SJSA1 (cell line): Measurements from ENCODE around the gene SLIT3. TPM values are rescaled to one million over a fixed set of nuclear protein-coding genes. Genes with fewer than 3 reads are reported as not detected.
A peak's percentile ranks its signal among the peaks of the same experiment; 100 is the strongest.

ENCODE experiments used
- DNase-seq, 2 experiments: peaks; one replicate each; pipeline ENCODE4 v3.0.0-alpha.2; 2015 to 2020; ENCODE audit warnings: low spot score in 2 of 2, low read depth in 1 of 2
- H3K27ac ChIP-seq: fragments of 250-450 bp; sonication (Bioruptor Pico); 2 replicates; pipeline ENCODE4 v1.5.1; 2020; ENCODE audit warnings: mild to moderate bottlenecking, moderate library complexity
- H3K27me3 ChIP-seq: fragments of 250-450 bp; sonication (Bioruptor Pico); replicated peaks from 2 replicates; pipeline ENCODE4 v1.5.1; 2020; ENCODE audit warnings: mild to moderate bottlenecking, moderate library complexity
- H3K36me3 ChIP-seq: fragments of 250-450 bp; sonication (Bioruptor Pico); 2 replicates; pipeline ENCODE4 v1.5.1; 2020; ENCODE audit warnings: mild to moderate bottlenecking
- H3K4me1 ChIP-seq: fragments of 250-450 bp; sonication (Bioruptor Pico); replicated peaks from 2 replicates; pipeline ENCODE4 v1.6.1; 2021; ENCODE audit warnings: mild to moderate bottlenecking
- H3K4me3 ChIP-seq: fragments of 250-450 bp; sonication (Bioruptor Pico); 2 replicates; pipeline ENCODE4 v1.5.1; 2020; ENCODE audit warnings: mild to moderate bottlenecking
- H3K9me3 ChIP-seq: fragments of 250-450 bp; sonication (Bioruptor Pico); replicated peaks from 2 replicates; pipeline ENCODE4 v1.5.1; 2020; ENCODE audit warnings: mild to moderate bottlenecking
- total RNA-seq: library from RNA; depleted of rRNA; stranded (reverse); fragments of >200 nt; shearing (Covaris generic); gene quantifications from 2 replicates; pipeline ENCODE4 v1.2.3, GENCODE V29; 2014

The SLIT3 gene
- total RNA-seq, 1 experiment from 2014 or later: 19.0 TPM

- H3K4me1 ChIP-seq: no peaks in the 10 kb centered on the region
- no peak overlapping the region for H3K4me3 ChIP-seq
- H3K36me3 ChIP-seq: no peaks in the 10 kb centered on the region
- no peak overlapping the region for H3K27ac ChIP-seq
- H3K27me3 ChIP-seq: no peaks in the 10 kb centered on the region
- no peak for DNase-seq
- no peaks in the 10 kb centered on the region for H3K9me3 ChIP-seq
Measured at GRCh38 chr5:168858371-168858770, 442.6 kb downstream of the SLIT3 start.

GRCh38 chr5:168853972-168854371, 447.0 kb downstream of the SLIT3 start:
- no peak overlapping the region for H3K27ac ChIP-seq
- no peaks in the 10 kb centered on the region for H3K9me3 ChIP-seq
- no peaks in the 10 kb centered on the region for H3K36me3 ChIP-seq
- no peak overlapping the region for H3K4me3 ChIP-seq
- no peaks in the 10 kb centered on the region for H3K27me3 ChIP-seq
- DNase-seq: no peak
- peaks cover 12% of the 10 kb centered on the region for H3K4me1 ChIP-seq

- H3K27ac ChIP-seq: no peak overlapping the region
- H3K4me3 ChIP-seq: no peak overlapping the region
- peaks cover 12% of the 10 kb centered on the region for H3K4me1 ChIP-seq
- no peak for DNase-seq
- H3K27me3 ChIP-seq: no peaks in the 10 kb centered on the region
- H3K36me3 ChIP-seq: no peaks in the 10 kb centered on the region
- H3K9me3 ChIP-seq: no peaks in the 10 kb centered on the region
Measured at GRCh38 chr5:168852329-168852728, 448.6 kb downstream of the SLIT3 start.

- H3K27me3 ChIP-seq: no peaks in the 10 kb centered on the region
- H3K4me3 ChIP-seq: no peak overlapping the region
- peaks cover 12% of the 10 kb centered on the region for H3K4me1 ChIP-seq
- no peaks in the 10 kb centered on the region for H3K36me3 ChIP-seq
- DNase-seq: peak; percentile 87 to 88
- peak overlapping the region; percentile 50 for H3K27ac ChIP-seq
- no peaks in the 10 kb centered on the region for H3K9me3 ChIP-seq
Measured at GRCh38 chr5:168851902-168852321, 449.0 kb downstream of the SLIT3 start.

GRCh38 chr5:168850683-168851082, 450.3 kb downstream of the SLIT3 start:
- H3K27me3 ChIP-seq: no peaks in the 10 kb centered on the region
- H3K4me1 ChIP-seq: peaks cover 12% of the 10 kb centered on the region
- no peak for DNase-seq
- no peaks in the 10 kb centered on the region for H3K9me3 ChIP-seq
- H3K36me3 ChIP-seq: no peaks in the 10 kb centered on the region
- no peak overlapping the region for H3K27ac ChIP-seq
- no peak overlapping the region for H3K4me3 ChIP-seq

- no peak for DNase-seq
- H3K27ac ChIP-seq: no peak overlapping the region
Measured at GRCh38 chr5:168848569-168848968, 452.4 kb downstream of the SLIT3 start.

GRCh38 chr5:168847511-168848073, 453.3 kb downstream of the SLIT3 start:
- Histone ChIP-seq H3K4me3 (no peak overlapping the region), H3K36me3 (no peaks in the 10 kb centered on the region), H3K27me3 (no peaks in the 10 kb centered on the region), H3K27ac (no peak overlapping the region), H3K9me3 (no peaks in the 10 kb centered on the region), H3K4me1 (peaks cover 11% of the 10 kb centered on the region)
- no peak for DNase-seq

More at GRCh38 chr5:168848569-168848968, 452.4 kb downstream of the SLIT3 start:
- no peaks in the 10 kb centered on the region for H3K9me3 ChIP-seq
- H3K4me3 ChIP-seq: no peak overlapping the region
- peaks cover 12% of the 10 kb centered on the region for H3K4me1 ChIP-seq
- no peaks in the 10 kb centered on the region for H3K27me3 ChIP-seq
- no peaks in the 10 kb centered on the region for H3K36me3 ChIP-seq

GRCh38 chr5:168844922-168845296, 456.0 kb downstream of the SLIT3 start:
- Histone ChIP-seq H3K27me3 (no peaks in the 10 kb centered on the region), H3K36me3 (peaks cover 9% of the 10 kb centered on the region), H3K4me1 (no peaks in the 10 kb centered on the region), H3K27ac (no peak overlapping the region), H3K9me3 (no peaks in the 10 kb centered on the region), H3K4me3 (no peak overlapping the region)
- DNase-seq: no peak

GRCh38 chr5:168844016-168844921, 456.7 kb downstream of the SLIT3 start:
- no peaks in the 10 kb centered on the region for H3K27me3 ChIP-seq
- no peak overlapping the region for H3K4me3 ChIP-seq
- H3K36me3 ChIP-seq: peaks cover 9% of the 10 kb centered on the region
- no peak overlapping the region for H3K27ac ChIP-seq
- DNase-seq: no peak
- H3K4me1 ChIP-seq: no peaks in the 10 kb centered on the region
- no peaks in the 10 kb centered on the region for H3K9me3 ChIP-seq

- no peak for DNase-seq
- Histone ChIP-seq H3K36me3 (peaks cover 9% of the 10 kb centered on the region), H3K27me3 (no peaks in the 10 kb centered on the region), H3K4me3 (no peak overlapping the region), H3K9me3 (no peaks in the 10 kb centered on the region), H3K27ac (no peak overlapping the region), H3K4me1 (no peaks in the 10 kb centered on the region)
Measured at GRCh38 chr5:168843277-168844015, 457.5 kb downstream of the SLIT3 start.

GRCh38 chr5:168842571-168843205, 458.3 kb downstream of the SLIT3 start:
- Histone ChIP-seq H3K9me3 (no peaks in the 10 kb centered on the region), H3K36me3 (peaks cover 9% of the 10 kb centered on the region), H3K4me3 (no peak overlapping the region), H3K27me3 (no peaks in the 10 kb centered on the region), H3K27ac (no peak overlapping the region), H3K4me1 (no peaks in the 10 kb centered on the region)
- no peak for DNase-seq

- peaks cover 9% of the 10 kb centered on the region for H3K36me3 ChIP-seq
- no peaks in the 10 kb centered on the region for H3K9me3 ChIP-seq
- no peak for DNase-seq
- no peaks in the 10 kb centered on the region for H3K27me3 ChIP-seq
- no peak overlapping the region for H3K27ac ChIP-seq
- no peak overlapping the region for H3K4me3 ChIP-seq
- no peaks in the 10 kb centered on the region for H3K4me1 ChIP-seq
Measured at GRCh38 chr5:168837852-168838251, 463.1 kb downstream of the SLIT3 start.

- no peak overlapping the region for H3K27ac ChIP-seq
Measured at GRCh38 chr5:168836603-168837231, 464.2 kb downstream of the SLIT3 start.

More at GRCh38 chr5:168836603-168837231, 464.2 kb downstream of the SLIT3 start:
- Histone ChIP-seq H3K27me3 (no peaks in the 10 kb centered on the region), H3K36me3 (peaks cover 9% of the 10 kb centered on the region), H3K9me3 (no peaks in the 10 kb centered on the region), H3K4me1 (no peaks in the 10 kb centered on the region), H3K4me3 (no peak overlapping the region)
- no peak for DNase-seq
